8988T (cell line): Measurements from ENCODE around the gene ZFHX3.

Source experiments
- DNase-seq: peaks from one replicate; pipeline ENCODE4 v3.0.0; 2011

Gene ZFHX3

GRCh38 chr16:72840631-72841381 is 207.1 kb downstream of the ZFHX3 start:
- DNase-seq = no peak

GRCh38 chr16:72838951-72839350 is 209.0 kb downstream of the ZFHX3 start:
- DNase-seq = no peak

GRCh38 chr16:72838586-72838910 is 209.4 kb downstream of the ZFHX3 start:
- no peak for DNase-seq

- DNase-seq = no peak
Measured at GRCh38 chr16:72837846-72838585, 209.9 kb downstream of the ZFHX3 start.

GRCh38 chr16:72836985-72837384 is 210.9 kb downstream of the ZFHX3 start:
- DNase-seq = peak; percentile 40

- no peak for DNase-seq
Measured at GRCh38 chr16:72836181-72836580, 211.7 kb downstream of the ZFHX3 start.

- no peak for DNase-seq
Measured at GRCh38 chr16:72835086-72835485, 212.8 kb downstream of the ZFHX3 start.

GRCh38 chr16:72834499-72834898 is 213.4 kb downstream of the ZFHX3 start:
- DNase-seq = no peak

GRCh38 chr16:72833969-72834368 is 214.0 kb downstream of the ZFHX3 start:
- DNase-seq = no peak

- DNase-seq = no peak
Measured at GRCh38 chr16:72833482-72833881, 214.4 kb downstream of the ZFHX3 start.

- peak; percentile 73 for DNase-seq
Measured at GRCh38 chr16:72832621-72833248, 215.2 kb downstream of the ZFHX3 start.

- DNase-seq = no peak
Measured at GRCh38 chr16:72829846-72830775, 217.8 kb downstream of the ZFHX3 start.

- no peak for DNase-seq
Measured at GRCh38 chr16:72827866-72828265, 220.1 kb downstream of the ZFHX3 start.

- DNase-seq = no peak
Measured at GRCh38 chr16:72825912-72826621, 221.9 kb downstream of the ZFHX3 start.

- DNase-seq = no peak
Measured at GRCh38 chr16:72824761-72825160, 223.2 kb downstream of the ZFHX3 start.

- no peak for DNase-seq
Measured at GRCh38 chr16:72824027-72824426, 223.9 kb downstream of the ZFHX3 start.

GRCh38 chr16:72821185-72821950 is 226.6 kb downstream of the ZFHX3 start:
- DNase-seq = no peak

- DNase-seq = no peak
Measured at GRCh38 chr16:72819345-72819744, 228.6 kb downstream of the ZFHX3 start.

- no peak for DNase-seq
Measured at GRCh38 chr16:72818236-72818845, 229.6 kb downstream of the ZFHX3 start.

GRCh38 chr16:72815348-72816318 is 232.3 kb downstream of the ZFHX3 start:
- DNase-seq = no peak
